Endothelial cell of umbilical vein (primary cell): Measurements from ENCODE around the gene IDH1. TPM values are rescaled to one million over a fixed set of nuclear protein-coding genes. Genes with fewer than 3 reads are reported as not detected.

Experiments
- BruUV-seq: library from RNA; stranded (reverse); fragments of 400-500 nt; replicated peaks from 2 replicates; lab custom pipeline; 2021; lab: Mats Ljungman, UMichigan
- CTCF ChIA-PET: fragments of 300-600, 350-600 bp; sonication (Branson Sonifier 250); formaldehyde crosslinking; loops from one replicate; lab custom pipeline; 2021; ENCODE audit warnings: antibody characterized with exemption, inconsistent platforms; lab: Charles Lee
- POLR2A ChIA-PET: fragments of 300-600, 350-600 bp; sonication (Branson Sonifier 250); formaldehyde crosslinking; loops from one replicate; lab custom pipeline; 2021; ENCODE audit warnings: antibody characterized with exemption, inconsistent platforms; lab: Charles Lee
- DNase-seq: peaks from one replicate; pipeline ENCODE4 v3.0.0-alpha.2; 2011; ENCODE audit warnings: low read depth, low spot score
- FAIRE-seq: peaks from 2 replicates; lab custom pipeline; 2011; peaks lifted over from hg19 to GRCh38; lab: Jason Lieb, UNC
- H2AFZ ChIP-seq: 2 replicates; pipeline ENCODE4 v1.6.0; 2012; ENCODE audit warnings: low read depth, low read length, control low read depth, inconsistent platforms
- H3K27ac ChIP-seq: 2 replicates; pipeline ENCODE4 v1.5.1; 2011; ENCODE audit warnings: low read depth, mild to moderate bottlenecking, control low read depth, low read length, moderate library complexity; ENCODE audit not compliant: insufficient read depth
- H3K27me3 ChIP-seq, 2 experiments: 2 replicates each; pipeline versions ENCODE4 v1.6.0 to v1.6.1; 2011; ENCODE audit warnings: low read length in 2 of 2, mixed read lengths in 1 of 2; ENCODE audit not compliant: control insufficient read depth in 2 of 2, insufficient read depth in 2 of 2
- H3K36me3 ChIP-seq, 2 experiments: 2 replicates in 1 of 2; 3 replicates in 1 of 2; pipeline ENCODE4 v1.5.1; 2011; ENCODE audit warnings: low read length in 2 of 2, mild to moderate bottlenecking in 1 of 2, moderate library complexity in 1 of 2; ENCODE audit not compliant: control insufficient read depth in 2 of 2, insufficient read depth in 2 of 2; ENCODE audit errors: extremely low read depth in 1 of 2
- H3K4me1 ChIP-seq: 3 replicates; pipeline ENCODE4 v1.5.1; 2011; ENCODE audit warnings: mild to moderate bottlenecking, low read length; ENCODE audit not compliant: control insufficient read depth, insufficient read depth; ENCODE audit errors: extremely low read depth
- H3K4me2 ChIP-seq: 2 replicates; pipeline ENCODE4 v1.6.1; 2011; ENCODE audit warnings: low read length, control low read depth, mixed read lengths; ENCODE audit not compliant: insufficient read depth
- H3K4me3 ChIP-seq, 3 experiments: fragments of 200-600 bp in 1 of 3; sonication (generic), shearing (Covaris generic) in 1 of 3; replicated peaks in 1 of 3; 2 replicates each; pipeline ENCODE4 v1.5.1; 2011 to 2016; ENCODE audit warnings: control low read depth in 3 of 3, low read length in 3 of 3, mild to moderate bottlenecking in 2 of 3, inconsistent platforms in 1 of 3, low read depth in 1 of 3, moderate library complexity in 1 of 3; ENCODE audit not compliant: insufficient read depth in 1 of 3
- H3K79me2 ChIP-seq: 2 replicates; pipeline ENCODE4 v1.6.0; 2012; ENCODE audit warnings: low read length, inconsistent platforms; ENCODE audit not compliant: control insufficient read depth, insufficient read depth
- H3K9ac ChIP-seq: replicated peaks from 2 replicates; pipeline ENCODE3; 2011; ENCODE audit warnings: low read length, control low read depth; ENCODE audit not compliant: insufficient read depth; ENCODE audit errors: extremely low read depth
- H3K9me1 ChIP-seq: replicated peaks from 3 replicates; pipeline ENCODE4 v1.6.0; 2011; ENCODE audit warnings: mild to moderate bottlenecking, low read length; ENCODE audit not compliant: control insufficient read depth, insufficient read depth; ENCODE audit errors: extremely low read depth
- H3K9me3 ChIP-seq: replicated peaks from 2 replicates; pipeline ENCODE4 v1.5.1; 2012; ENCODE audit warnings: low read length, inconsistent platforms; ENCODE audit not compliant: control insufficient read depth, insufficient read depth
- H4K20me1 ChIP-seq: replicated peaks from 2 replicates; pipeline ENCODE3; 2011; ENCODE audit warnings: mild to moderate bottlenecking, low read length; ENCODE audit not compliant: control insufficient read depth, insufficient read depth; ENCODE audit errors: extremely low read depth
- EZH2 ChIP-seq: IDR thresholded peaks from 2 replicates; pipeline ENCODE4 v1.6.1; 2012; ENCODE audit warnings: borderline replicate concordance, low read depth, mild to moderate bottlenecking, moderate library complexity, low read length, inconsistent platforms; ENCODE audit not compliant: severe bottlenecking
- FOS ChIP-seq: IDR thresholded peaks from 2 replicates; pipeline ENCODE4 v1.6.1; 2011; ENCODE audit warnings: mild to moderate bottlenecking, low read length, moderate library complexity, borderline replicate concordance; ENCODE audit not compliant: insufficient read depth
- GATA2 ChIP-seq: IDR thresholded peaks from 2 replicates; pipeline ENCODE4 v1.7.0; 2011; ENCODE audit warnings: low read depth, mild to moderate bottlenecking, moderate library complexity, mixed read lengths, low read length; ENCODE audit not compliant: insufficient read length, insufficient read depth
- JUN ChIP-seq: IDR thresholded peaks from 2 replicates; pipeline ENCODE4 v1.6.1; 2011; ENCODE audit warnings: borderline replicate concordance, low read depth; ENCODE audit not compliant: insufficient read length, insufficient read depth
- MYC ChIP-seq: IDR thresholded peaks from one replicate; pipeline ENCODE4 v1.6.1; 2011; ENCODE audit warnings: mild to moderate bottlenecking, low read depth, low read length
- POLR2A ChIP-seq: IDR thresholded peaks from 2 replicates; pipeline ENCODE4 v1.6.1; 2012; ENCODE audit warnings: low read depth, mild to moderate bottlenecking, control low read depth, low read length
- POLR2AphosphoS5 ChIP-seq: IDR thresholded peaks from 2 replicates; pipeline ENCODE4 v1.6.1; 2012; ENCODE audit warnings: low read depth, mild to moderate bottlenecking, control low read depth, low read length, moderate library complexity; ENCODE audit not compliant: insufficient read depth
- dilution Hi-C: fragments of 300-500 bp; cut with MboI; formaldehyde crosslinking; loops from one replicate; pipeline ENCODE4 v1.15.0; 2019; ENCODE audit warnings: low sequenced_read_pairs; ENCODE audit not compliant: extremely low pct_ligation_motif_present
- intact Hi-C: fragments of 100-400 bp; cut with micrococcal nuclease; formaldehyde crosslinking; loops from one replicate; pipeline ENCODE4 v1.10.0; 2022
- polyA plus RNA-seq, 4 experiments: library from polyadenylated mRNA; depleted of rRNA in 3 of 4; stranded (reverse) in 3 of 4; unstranded in 1 of 4; fragments of >200 nt; gene quantifications; 2 replicates each; pipeline versions ENCODE4 v1.2.1 to v1.2.3, GENCODE V29; 2011 to 2012; ENCODE audit warnings: missing spikeins in 1 of 4
- total RNA-seq: library from RNA; stranded (reverse); gene quantifications from 2 replicates; pipeline ENCODE4 v1.2.3, GENCODE V29; 2021
- TF ChIP-seq, protein P1 (sequence below): IDR thresholded peaks from 2 replicates; pipeline ENCODE4 v1.6.1; 2011; ENCODE audit not compliant: insufficient read depth, insufficient read length
- TF ChIP-seq, protein P2 (sequence below), 2 donors: IDR thresholded peaks; 1 replicate in 1 of 2; 2 replicates in 1 of 2; pipeline ENCODE4 v1.5.1; 2011; ENCODE audit warnings: low read length in 2 of 2, mild to moderate bottlenecking in 2 of 2, moderate library complexity in 2 of 2, control low read depth in 1 of 2, inconsistent platforms in 1 of 2, low read depth in 1 of 2; ENCODE audit not compliant: insufficient read depth in 1 of 2; ENCODE audit errors: extremely low read depth in 1 of 2

The IDH1 gene
- total and polyA plus RNA-seq, 2 donors (not counting 3 experiments of a cell fraction or from before 2014, with no cell fraction given): 63.1 to 107 TPM

- ChIA-PET CTCF (no interaction called here), POLR2A (no interaction called here)
- H3K36me3 ChIP-seq: peaks cover 14 to 35% of the 10 kb centered on the region in 2 experiments
- intact Hi-C loops: no loop called here
- H3K4me1 ChIP-seq: no peaks in the 10 kb centered on the region
- dilution Hi-C loops: no loop called here
- DNase-seq (no peak), FAIRE-seq (no peak)
- no peak overlapping the region for H3K4me3 ChIP-seq
- peaks cover 7% of the 10 kb centered on the region for H3K79me2 ChIP-seq
- no TSS peak for BruUV-seq
- H3K9me1 ChIP-seq: no peaks in the 10 kb centered on the region
- TF ChIP-seq, protein P1, sequence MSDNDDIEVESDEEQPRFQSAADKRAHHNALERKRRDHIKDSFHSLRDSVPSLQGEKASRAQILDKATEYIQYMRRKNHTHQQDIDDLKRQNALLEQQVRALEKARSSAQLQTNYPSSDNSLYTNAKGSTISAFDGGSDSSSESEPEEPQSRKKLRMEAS: no peak
- TF ChIP-seq POLR2AphosphoS5: no peak
- TF ChIP-seq MYC: no peak
- TF ChIP-seq JUN: no peak
- TF ChIP-seq EZH2: no peak
- no peak for TF ChIP-seq POLR2A
- TF ChIP-seq, protein P2, sequence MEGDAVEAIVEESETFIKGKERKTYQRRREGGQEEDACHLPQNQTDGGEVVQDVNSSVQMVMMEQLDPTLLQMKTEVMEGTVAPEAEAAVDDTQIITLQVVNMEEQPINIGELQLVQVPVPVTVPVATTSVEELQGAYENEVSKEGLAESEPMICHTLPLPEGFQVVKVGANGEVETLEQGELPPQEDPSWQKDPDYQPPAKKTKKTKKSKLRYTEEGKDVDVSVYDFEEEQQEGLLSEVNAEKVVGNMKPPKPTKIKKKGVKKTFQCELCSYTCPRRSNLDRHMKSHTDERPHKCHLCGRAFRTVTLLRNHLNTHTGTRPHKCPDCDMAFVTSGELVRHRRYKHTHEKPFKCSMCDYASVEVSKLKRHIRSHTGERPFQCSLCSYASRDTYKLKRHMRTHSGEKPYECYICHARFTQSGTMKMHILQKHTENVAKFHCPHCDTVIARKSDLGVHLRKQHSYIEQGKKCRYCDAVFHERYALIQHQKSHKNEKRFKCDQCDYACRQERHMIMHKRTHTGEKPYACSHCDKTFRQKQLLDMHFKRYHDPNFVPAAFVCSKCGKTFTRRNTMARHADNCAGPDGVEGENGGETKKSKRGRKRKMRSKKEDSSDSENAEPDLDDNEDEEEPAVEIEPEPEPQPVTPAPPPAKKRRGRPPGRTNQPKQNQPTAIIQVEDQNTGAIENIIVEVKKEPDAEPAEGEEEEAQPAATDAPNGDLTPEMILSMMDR (IDR thresholded peaks at IDR 0.05; ENCODE audit: extremely low read depth in 1 of 2, insufficient read depth in 1 of 2, low read depth in 1 of 2, low read length in 2 of 2): no peak
- TF ChIP-seq GATA2: no peak
- TF ChIP-seq FOS: no peak
- no peak overlapping the region for H3K9ac ChIP-seq
- H3K27me3 ChIP-seq: no peaks in the 10 kb centered on the region
- H2AFZ ChIP-seq: no peak overlapping the region
- H4K20me1 ChIP-seq: no peaks in the 10 kb centered on the region
- no peak overlapping the region for H3K27ac ChIP-seq
- no peak overlapping the region for H3K4me2 ChIP-seq
- no peaks in the 10 kb centered on the region for H3K9me3 ChIP-seq
Observed at GRCh38 chr2:208280234-208280633, 25.4 kb upstream of the IDH1 start.
